H1 (cell line): Measurements from ENCODE around the gene SEPTIN7. TPM values are rescaled to one million over a fixed set of nuclear protein-coding genes. Genes with fewer than 3 reads are reported as not detected.

Experiments used
- CHD7 ChIP-seq: fragments of 300-600 bp; sonication (generic); IDR thresholded peaks from 2 replicates; pipeline ENCODE4 v1.7.1; 2012; ENCODE audit warnings: low read length, moderate library complexity, mild to moderate bottlenecking, inconsistent platforms; ENCODE audit not compliant: insufficient replicate concordance
- RNF2 ChIP-seq: fragments of 200-900, 300-1000 bp; sonication (generic); IDR thresholded peaks from 2 replicates; pipeline ENCODE4 v1.7.1; 2016; ENCODE audit warnings: borderline replicate concordance, low read depth, mild to moderate bottlenecking, antibody characterized with exemption, low read length; ENCODE audit not compliant: poor library complexity, severe bottlenecking; ENCODE audit errors: missing control alignments
- polyA plus RNA-seq, 7 experiments: library from polyadenylated mRNA; depleted of rRNA in 3 of 7; stranded (reverse) in 5 of 7; unstranded in 2 of 7; fragments of >200 nt in 5 of 7; fragments of 200-250 nt in 2 of 7; gene quantifications; 1 replicate in 5 of 7; 2 replicates in 1 of 7; 4 replicates in 1 of 7; pipeline versions ENCODE4 v1.2.1 to v1.2.3, GENCODE V29; 2011 to 2013; ENCODE audit warnings: missing spikeins in 2 of 7, mixed read lengths in 2 of 7
- total RNA-seq: library from RNA; stranded (reverse); fragmentation: NEBNext Ultra II Directional; extraction: Animal tissue kit (Norgen Biotek cat#: 25700); gene quantifications from 2 replicates; pipeline ENCODE4 v1.2.1, GENCODE V29; 2021

SEPTIN7 gene
- total and polyA plus RNA-seq, 2 of the 8 experiments (the other 6 are each of a cell fraction or from before 2014, with no cell fraction given), result 85.3 to 183 TPM

- TF ChIP-seq CHD7, result no peak
- TF ChIP-seq RNF2, result no peak
These were observed 29.1 kb upstream of the SEPTIN7 start (continued) for GRCh38 chr7:35771776-35772175.
